Stimulated activated CD4-positive, alpha-beta T cell treated with anti-CD3 and anti-CD28 coated beads, Interleukin-12 subunit alpha, Interleukin-12 subunit beta, amount 100 ng/mL, for 4 hours (primary cell): ENCODE results near the gene NDUFA13.
A peak's percentile ranks its signal among the peaks of the same experiment; 100 is the strongest.
"Not testable (repeated sequence)": the region's sequence is repeated elsewhere in the genome, so short reads cannot be mapped to it uniquely, and the experiment has no call there.

Experiments used
- DNase-seq: peaks from one replicate; pipeline ENCODE4 v3.0.0-alpha.2; 2020

NDUFA13 gene

DNA sequence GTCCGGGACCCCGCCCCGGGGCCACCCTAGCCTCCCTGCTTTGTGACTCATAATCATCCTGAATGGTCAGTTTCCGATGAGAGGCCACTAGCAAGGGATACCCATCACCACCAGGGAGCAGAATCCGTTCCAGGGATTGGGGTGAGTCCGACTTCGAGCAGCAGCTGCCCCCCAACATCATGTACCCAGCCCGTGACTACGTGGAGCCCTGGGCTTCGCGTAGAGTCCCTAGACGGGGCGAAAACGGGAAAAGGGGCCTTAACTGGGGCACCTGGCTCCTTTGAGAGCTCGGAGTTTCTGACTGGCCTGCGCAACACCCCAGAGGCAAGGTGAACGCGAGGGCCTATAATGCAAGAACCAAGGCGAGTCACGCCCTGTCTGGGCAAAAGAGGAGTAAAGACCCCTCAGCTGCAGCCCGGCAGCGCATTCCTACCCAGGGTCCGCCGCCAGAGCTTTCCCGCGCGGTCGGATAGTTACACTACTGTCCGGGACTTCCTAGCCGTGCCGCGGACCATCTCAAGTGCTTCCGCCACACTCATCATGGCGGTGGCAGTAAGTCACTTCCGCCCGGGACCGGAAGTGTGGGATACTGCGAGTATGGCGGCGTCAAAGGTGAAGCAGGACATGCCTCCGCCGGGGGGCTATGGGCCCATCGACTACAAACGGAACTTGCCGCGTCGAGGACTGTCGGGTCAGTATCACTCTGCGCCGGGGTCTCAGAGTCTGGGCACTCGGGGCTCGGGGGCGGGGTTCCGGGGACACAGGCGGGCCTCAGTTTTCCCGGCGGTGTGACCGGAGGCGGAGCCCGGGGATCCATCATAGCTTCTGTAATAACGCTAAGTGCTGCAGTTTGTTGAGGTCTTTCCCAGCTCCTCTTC lies at the start of gene NDUFA13:
Gene NDUFA13, plus strand, starts transcription at position 584 of the 878 bp plus-strand sequence. Its CDS starts 14 bp downstream, at position 598.
- DNase-seq: peak; percentile 92

DNA sequence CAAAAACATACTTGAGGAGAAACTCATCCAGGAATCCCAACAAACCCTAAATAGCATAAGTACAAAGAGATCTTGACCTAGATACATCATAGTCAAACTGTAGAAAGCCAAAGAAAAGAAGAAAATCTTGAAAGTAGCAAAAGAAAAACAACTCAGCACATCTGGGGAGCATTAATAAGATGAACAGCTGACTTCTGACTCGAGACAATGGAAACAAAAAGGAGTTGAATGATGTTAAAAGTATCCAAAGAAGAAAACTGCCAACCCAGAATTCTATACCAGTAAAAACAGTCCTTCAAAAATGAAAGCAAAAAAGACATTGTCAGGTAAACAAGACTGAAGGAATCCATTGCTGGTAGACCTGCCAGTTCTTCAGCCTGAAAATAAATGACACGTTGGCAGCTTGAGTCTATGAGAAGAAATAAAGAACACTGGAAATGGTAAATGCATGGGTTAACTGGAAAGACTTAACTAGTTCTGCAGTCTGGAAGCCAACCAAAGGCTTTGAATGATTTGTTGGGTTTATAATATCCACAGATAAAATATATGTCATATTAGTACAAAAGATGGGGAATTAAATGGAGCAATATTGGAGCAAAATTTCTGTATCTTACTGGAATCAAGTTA lies 47.5 kb upstream of the NDUFA13 start:
- DNase-seq: no peak

DNA sequence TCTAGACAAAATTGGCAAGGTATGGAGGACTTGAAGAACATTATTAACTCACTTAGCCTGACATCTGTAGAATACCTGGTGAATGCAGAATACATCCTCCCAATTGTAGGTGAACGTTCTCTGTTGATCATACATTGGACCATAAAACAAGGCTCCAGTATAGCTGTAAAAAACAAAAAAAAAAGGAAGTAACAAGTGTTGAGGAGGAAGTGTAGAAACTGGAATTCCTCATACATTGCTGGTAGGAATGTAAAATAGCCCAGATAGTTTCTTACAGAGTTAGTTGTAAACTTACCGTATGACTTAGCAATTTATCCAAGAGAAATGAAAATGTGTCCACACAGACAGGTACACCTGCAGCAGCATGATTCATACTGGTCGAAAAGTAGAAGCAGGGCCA lies 45.4 kb upstream of the NDUFA13 start:
- no peak for DNase-seq

DNA sequence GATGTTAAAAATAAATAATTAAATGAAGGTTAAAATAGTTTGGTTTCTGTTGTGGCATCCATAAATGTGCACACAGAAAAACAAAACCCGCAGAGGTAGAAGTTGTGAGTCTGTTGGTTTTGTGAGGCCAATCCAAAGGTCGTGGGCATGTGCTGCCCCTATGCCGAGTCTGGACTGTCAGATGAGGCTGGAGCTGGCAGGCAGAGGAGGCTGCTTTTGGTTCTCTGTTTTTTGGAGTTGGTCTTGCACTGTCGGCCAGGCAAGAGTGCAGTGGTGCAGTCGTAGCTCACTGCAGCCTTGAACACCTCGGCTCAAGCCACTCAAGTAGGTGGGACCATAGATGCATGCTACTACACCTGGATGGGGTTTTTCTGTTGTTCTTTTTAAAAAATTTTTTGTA lies 44.3 kb upstream of the NDUFA13 start:
- no peak for DNase-seq

DNA sequence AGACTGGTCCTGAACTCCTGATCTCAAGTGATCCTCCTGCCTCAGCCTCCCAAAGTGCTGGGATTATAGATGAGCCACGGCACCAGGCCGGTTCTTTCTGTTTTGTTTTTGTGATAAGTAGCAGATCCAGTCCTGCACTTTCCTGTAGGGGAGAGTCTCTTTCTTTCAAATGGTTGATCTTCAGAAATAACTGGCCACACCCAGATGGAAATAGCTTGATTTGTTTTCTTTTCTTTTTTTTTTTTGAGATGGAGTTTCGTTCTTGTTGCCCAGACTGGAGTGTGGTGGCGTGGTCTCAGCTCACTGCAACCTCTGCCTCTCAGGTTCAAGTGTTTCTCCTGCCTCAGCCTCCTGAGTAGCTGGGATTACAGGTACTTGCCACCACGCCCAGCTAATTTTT lies 43.9 kb upstream of the NDUFA13 start:
- not testable (repeated sequence) for DNase-seq

DNA sequence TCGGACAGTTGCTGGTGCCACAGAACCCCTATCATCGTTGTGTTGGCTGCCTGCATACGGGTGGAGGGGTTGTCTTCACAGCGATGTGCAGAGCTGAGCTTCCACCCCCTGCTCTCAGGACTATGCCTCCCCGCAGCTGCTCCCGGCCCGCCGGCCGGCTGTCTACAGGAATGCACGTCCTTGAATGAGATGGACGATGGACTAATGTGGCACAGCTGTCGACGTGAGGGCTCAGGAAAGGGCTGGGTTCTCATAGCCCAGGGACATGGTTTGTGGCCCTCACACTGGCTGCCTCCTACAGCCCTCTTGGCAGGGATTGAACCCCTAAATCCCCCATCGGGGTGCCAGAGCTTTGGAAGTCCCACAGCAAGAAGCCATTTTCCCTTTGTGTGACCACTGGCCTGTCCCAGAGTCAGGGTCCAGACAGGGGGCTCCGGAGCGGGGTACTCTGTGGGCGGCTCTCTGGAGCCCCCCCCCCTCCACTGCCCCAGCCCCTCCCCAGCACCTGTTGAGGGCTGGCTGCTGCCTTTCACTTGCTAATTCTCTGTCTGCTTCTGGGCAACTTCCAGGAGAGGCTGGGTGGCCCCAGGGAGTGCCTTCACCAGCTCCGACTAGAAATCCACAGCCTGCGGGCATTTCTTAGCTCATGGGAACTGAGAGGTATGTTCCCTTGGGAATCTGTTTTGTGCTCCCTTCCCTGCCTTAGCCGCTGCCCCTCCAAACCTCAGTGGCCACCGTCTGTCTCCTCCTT lies 40.8 kb upstream of the NDUFA13 start:
- DNase-seq: no peak

GRCh38 chr19:19475849-19476828 lies 39.9 kb upstream of the NDUFA13 start:
- DNase-seq: no peak

DNA sequence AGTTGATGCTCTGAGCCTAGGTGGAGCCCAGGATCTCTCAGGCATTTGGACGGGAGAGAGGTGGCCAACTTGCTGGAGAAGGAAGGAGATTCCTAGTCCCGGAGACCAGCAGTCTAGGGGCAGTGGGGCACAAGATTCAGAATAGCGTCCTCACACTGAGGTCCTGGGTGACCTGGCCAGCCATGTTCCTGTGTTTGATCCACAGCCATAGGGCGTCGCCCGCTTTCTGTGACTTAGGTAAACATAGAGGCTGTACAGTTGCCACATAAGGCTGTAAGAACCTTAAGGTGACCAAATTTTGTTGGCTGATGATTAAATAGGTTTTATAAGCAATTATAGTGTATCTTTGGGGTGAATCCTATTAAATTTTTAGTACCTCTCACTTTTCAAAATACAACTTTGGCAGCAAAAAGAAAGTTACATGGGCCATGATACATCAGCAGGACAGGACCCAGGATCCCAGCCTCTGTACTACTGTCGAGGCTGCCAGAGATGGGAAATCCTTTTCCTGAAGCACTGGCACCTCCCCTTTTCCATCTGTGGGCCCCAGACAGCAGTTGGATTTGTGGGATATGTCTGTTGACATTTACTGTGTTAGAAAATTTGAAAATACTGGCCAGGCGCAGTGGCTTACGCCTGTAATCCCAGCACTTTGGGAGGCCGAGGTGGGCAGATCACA lies 38.2 kb upstream of the NDUFA13 start:
- DNase-seq: no peak

- no peak for DNase-seq
These were observed 35.3 kb upstream of the NDUFA13 start for GRCh38 chr19:19480688-19481087.

GRCh38 chr19:19482809-19483596 lies 33.0 kb upstream of the NDUFA13 start:
- DNase-seq: no peak

DNA sequence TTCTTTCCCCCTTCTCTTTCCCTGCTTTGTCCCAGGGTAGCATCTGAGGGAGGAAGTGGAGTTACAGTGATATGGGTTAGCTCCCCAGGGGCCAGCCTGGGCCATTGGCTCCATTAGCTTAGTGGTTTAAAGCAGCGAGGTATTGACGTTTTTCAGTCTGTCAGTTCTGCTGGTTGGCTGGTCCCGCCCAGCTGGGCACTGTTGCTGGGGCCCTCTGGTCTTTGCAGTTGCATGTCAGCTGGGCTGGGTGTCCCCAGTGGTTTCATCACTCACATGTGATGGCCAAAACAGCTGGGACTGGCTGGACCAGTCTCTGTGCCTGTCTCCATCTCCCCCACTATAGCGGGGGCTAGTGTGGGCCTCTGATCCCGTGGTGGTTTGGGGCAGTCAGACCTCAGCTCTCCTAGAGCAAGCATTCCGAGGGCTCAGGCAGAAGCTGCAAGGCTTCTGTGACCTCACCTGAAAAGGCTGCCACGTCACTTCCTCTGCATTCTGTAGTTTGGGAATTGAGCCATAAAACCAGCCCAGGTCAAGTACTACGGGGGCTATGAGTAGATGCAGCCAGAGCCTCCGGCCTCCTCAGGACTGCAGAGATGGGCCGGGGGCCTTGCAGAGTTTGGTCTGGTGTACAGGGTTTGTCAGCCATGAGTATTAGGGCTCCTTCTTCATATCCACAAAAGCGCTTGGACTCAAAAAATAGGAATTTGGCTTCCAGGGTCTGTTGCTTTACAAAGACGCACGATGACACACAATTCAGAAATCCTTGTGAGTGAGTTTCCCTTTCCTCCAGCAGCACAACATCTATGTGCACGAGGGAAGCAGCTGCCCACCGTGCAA lies 30.6 kb upstream of the NDUFA13 start:
- DNase-seq: no peak

DNA sequence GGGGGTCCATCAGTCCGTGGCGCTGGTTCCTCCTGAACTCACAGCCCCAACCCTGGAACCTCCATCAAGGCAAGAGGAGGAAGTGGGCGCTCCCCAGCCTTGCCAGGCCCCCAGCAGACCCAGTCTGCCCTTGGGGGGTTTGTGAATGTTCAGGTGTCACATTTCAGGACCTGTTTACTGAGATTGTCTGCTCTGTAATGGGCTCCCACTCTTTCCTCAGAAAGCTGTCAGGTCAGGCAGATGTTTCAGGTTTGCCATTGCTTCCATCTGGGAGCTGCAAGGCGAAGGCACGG lies 30.1 kb upstream of the NDUFA13 start:
- no peak for DNase-seq

DNA sequence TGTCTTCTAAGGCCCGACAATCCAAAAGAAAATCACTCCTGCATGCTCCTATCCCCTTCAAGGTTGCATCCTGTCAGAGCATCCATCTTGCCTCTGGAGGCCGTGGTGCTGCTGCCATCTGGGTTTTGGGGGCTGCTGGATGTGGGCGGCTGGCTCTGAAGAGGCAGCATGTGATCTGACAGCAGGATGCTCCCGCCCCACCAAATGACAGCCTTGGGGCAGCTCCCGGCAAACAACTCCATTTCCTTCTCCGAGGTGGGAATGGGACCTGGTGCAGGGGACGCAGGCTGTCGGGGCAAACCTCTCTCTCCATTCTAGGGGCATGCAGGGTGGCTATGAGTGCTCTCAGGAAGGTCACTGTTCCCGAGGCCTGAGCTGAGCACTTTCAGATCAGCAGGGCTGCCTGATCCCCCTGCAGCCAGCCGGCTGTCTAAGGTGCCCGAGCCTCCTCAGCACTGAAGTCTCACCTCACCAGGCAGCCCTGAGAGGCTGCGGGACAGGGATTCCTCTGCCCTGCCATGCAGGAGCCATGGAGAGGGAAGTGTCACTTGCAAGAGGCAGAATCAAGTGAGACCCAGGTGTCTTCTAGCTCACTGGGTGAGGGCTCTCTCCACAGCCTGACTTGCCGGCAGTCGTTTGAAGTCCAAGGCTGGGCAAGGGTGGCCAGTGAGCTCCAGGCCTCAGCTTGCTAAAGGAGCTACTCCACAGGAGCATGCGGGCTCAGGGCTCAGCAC lies 29.5 kb upstream of the NDUFA13 start:
- DNase-seq: no peak

DNA sequence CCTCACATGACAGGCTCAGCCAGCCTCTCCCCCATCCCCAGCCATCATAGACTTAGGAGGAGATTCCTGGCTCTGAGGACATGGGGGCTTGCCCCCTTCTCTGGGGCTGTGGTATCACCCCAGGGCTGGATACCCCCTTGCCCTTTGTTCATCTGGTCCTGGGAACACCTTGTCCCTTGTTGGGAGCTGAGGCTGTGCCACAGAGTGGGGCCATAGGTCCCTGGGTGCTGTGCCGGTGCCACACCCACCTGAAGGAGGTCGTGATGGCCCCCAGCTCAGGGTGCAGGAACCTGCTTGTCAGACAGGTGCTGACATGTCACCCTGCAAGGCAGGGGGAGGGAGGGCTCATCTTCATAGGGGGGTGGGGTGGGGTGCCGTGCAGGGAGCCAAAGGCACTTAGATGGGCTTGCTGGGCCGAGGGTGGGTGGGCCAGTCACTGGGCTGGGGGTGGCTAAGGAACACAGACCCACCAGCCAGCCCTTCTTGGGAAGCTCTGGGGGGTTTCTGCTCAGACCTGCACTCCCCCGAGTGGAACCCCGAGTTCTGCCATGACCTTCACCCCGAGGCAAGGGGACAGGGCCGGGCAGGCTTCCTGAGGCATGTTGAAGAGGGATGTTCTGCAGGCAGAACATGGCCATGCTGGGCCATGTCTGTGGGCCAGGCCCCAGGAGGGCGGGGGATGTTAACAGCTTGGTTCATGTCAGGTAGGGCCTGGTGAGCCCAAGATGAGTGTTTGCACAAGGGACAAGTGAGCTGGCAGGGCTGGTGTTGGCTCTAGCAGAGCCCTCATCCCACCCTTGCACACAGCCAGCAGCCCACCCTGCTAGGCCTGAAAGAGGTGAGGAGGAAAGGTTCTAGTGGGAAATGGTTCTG lies 28.7 kb upstream of the NDUFA13 start:
- no peak for DNase-seq

DNA sequence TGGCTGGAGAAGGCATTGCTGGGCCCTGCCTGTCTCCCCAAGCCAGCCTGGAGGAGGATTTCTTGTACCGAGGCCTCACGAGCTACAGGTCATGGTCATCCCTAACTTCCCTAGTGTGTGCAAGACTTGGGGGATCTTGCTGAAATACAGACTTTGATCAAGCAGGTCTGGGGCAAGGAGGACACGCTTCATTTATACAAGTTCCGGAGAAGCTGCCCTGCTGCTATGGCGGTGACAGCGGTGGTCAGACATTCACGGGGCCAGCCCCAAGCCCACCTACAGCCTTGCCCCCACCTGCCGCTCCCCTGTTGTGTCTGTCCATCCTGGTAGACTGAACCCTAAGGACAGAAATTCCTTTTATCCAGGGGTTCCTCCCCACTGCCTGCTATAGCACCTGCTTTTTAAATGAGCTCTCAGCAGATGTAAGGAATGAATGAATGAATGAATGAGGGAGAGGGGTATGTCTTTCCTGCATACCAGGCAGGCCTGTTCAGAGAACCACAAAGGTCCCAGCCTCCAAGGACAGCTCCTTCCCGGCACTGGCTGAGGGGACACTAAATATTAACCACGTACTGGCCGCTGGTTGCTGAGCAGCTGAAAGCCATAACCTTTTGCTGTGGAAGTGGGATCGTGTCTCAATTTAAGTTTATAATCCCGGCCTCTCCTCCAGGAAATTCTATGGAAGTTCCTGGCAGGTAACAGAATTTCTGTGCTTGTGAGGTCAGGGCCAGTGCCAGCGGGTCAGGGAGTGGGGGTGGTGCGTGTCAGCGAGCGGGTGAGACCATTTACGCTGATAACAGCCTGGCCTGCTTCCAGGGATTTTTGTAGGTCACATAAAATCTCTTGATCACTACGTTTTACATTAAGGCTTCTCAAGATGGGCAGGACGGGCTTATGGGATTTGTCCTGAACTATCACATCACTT lies 27.8 kb upstream of the NDUFA13 start:
- no peak for DNase-seq

DNA sequence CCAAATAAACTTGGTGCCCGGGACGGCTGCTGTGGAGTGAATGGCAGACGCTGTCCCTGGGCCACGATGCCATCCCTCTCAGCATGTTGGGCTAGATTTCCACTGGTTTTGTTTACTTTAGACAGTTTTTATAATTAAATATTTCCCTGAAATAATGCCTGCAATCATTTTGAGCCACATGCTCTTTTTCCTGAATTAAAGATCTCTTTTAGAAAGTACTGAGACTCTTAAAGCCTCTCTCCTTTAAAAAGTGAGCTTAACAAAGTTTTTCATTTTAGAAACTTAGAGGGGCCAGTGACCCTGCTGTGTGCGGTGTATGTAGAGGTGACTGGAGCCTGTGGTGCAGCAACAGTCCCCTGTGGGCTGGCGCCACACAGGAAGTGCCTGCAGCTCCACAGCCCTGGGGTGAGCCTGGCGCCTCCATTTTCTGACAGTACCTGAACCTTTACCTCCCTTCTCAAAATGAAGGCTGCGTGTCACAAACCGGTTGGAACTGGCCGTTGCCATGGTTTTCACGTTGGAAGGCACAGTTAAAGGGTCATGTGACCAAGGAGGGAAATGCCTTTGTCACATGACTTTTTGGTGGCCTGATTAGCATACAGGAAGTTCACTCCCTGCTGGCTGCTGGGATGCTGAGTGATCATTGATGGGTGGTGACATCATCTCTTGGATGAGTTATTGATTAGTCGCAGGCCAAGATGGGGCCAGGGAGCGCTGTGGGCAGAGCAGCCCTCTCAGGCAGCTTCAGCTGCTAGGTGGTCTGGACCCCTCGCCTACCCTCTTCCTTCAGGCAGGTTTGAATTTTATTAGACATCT lies 26.9 kb upstream of the NDUFA13 start:
- peak; percentile 61 for DNase-seq
